Jurkat, Clone E6-1 (cell line): ENCODE data around the gene SEPTIN12.
"Not testable (repeated sequence)": the region's sequence is repeated elsewhere in the genome, so short reads cannot be mapped to it uniquely, and the experiment has no call there.

Experiments
- DNase-seq: peaks from one replicate; pipeline ENCODE4 v3.0.0-alpha.2; 2011; ENCODE audit warnings: low read depth, low spot score
- H3K4me3 ChIP-seq: 2 replicates; pipeline ENCODE4 v1.5.1; 2011; ENCODE audit warnings: mild to moderate bottlenecking, low read length, control low read depth, moderate library complexity

The SEPTIN12 gene

DNA sequence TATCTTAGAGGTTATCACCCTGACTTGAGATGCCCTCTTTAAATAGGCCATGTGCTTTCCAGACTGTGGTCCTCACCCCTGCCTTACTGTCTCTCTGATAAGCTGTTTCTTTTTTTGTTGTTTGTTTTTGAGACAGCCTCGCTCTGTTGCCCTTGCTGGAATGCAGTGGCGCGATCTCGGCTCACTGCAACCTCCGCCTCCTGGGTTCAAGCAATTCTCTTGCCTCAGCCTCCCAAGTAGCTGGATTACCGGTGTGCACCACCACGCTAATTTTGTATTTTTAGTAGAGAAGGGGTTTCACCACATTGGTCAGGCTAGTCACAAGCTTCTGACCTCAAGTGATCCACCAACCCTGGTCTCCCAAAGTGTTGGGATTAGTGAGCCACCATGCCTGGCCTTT is 765 bp upstream of the SEPTIN12 start:
- DNase-seq = no peak
- no peak overlapping the region for H3K4me3 ChIP-seq

DNA sequence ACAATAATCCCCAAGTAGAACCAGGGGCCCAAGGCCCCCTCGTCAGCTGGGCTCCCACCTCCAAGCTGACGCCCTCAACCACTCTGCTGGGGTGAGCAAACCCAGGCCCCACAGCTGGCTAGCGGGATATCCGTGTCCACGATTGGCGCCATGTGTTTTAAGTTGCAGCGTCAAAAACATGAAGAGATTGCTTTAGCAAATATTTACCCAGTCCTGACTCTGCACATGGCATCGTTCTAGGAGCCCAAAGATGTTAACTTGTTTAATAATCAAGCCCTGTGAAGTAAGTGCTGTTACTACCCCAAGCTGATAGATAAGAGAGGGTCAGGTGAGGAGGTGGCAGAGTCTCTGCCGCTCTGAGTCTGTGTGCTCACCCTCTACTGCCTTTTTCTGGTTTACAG is 344 bp upstream of the SEPTIN12 start:
- no peak overlapping the region for H3K4me3 ChIP-seq
- DNase-seq = no peak

DNA sequence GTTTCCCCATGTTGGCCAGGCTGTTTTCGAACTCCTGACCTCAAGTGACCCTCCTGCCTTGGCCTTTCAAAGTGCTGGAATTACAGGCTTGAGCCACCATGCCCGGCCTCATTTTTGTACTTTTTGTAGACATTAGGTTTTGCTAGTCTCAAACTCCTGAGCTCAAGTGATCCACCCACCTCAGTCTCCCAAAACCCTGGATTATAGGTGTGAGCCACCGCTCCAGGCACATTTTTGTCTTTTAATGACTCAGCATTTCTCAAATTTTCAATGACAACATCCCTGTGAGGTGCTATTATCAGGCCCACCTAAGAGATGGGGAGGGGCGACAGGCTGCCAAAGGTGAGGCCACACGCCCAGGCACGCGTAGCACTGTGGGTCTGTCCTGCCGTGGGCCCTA is 1.1 kb downstream of the SEPTIN12 start:
- DNase-seq = no peak

DNA sequence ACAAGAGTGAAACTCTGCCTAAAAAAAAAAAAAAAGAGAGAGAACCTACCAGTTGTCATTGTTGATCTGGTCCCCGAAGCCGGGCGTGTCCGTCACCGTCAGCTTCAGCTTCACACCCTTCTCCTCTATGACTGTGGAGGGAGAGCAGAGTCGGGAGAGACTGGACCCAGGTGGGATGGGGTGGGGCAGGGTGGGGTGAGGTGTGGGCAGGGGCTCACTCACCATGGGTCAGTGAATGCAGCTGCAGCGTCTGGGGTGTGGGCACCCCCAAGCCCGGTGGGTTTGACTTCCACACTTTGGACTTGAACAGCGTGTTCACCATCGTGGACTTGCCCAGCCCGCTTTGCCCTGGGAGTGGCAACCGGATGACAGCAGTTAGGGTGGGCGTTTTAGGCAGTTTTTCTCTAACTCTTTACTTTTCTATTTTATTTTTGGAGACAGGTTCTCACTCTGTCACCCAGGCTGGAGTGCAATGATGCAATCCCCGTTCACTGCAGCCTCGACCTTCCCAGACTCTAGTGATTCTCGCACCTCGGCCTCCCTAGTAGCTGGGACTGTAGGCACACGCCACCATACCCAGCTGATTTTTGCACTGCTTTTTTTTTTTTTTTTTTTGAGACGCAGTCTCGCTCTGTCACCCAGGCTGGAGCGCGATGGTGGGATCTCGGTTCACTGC is 2.2 kb downstream of the SEPTIN12 start:
- H3K4me3 ChIP-seq = no peak overlapping the region
- DNase-seq = no peak

More for the DNA sequence above, 1.1 kb downstream of the SEPTIN12 start:
- no peak overlapping the region for H3K4me3 ChIP-seq

DNA sequence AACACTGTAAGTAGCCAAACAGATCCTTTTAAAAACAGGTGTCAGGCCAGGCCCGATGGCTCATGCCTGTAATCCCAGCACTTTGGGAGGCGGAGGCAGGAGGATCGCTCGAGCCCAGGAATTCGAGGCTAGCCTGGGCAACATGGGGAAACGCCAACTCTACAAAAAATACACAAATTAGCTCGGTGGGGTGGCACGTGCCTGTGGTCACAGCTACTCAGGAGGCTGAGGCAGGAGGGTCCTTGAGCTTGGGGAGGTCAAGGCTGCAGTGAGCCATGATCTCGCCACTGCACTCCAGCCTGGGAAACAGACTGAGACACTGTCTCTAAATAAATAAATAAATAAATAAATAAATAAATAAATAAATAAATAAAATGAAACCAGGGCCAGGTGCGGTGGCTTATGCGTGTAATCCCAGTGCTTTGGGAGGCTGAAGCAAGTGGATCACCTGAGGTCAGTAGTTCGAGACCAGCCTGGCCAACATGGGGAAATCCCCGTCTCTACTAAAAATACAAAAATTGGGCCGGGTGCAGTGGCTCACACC is 3.6 kb downstream of the SEPTIN12 start:
- H3K4me3 ChIP-seq = not testable (repeated sequence)

DNA sequence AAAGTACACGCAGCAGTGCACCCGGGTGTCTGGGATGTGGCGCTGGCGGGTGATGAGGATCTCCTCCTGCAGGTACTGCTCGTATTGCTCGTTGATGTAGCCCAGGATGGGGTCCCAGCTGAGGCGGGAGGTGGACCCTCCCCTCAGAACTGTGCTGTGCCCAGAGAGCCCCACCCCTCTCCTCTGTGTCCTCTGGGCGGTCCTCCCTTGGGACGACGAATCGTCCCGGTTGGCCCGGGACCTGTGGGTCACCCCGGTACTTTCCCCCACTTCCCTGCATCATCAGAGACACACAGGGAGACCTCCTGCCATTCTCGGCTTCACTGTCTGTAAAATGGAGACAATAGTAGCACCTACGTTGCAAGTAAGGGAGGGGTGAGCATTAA is 4.2 kb downstream of the SEPTIN12 start:
- no peak for DNase-seq
- no peak overlapping the region for H3K4me3 ChIP-seq

More for the DNA sequence above, 3.6 kb downstream of the SEPTIN12 start:
- DNase-seq = not testable (repeated sequence)

DNA sequence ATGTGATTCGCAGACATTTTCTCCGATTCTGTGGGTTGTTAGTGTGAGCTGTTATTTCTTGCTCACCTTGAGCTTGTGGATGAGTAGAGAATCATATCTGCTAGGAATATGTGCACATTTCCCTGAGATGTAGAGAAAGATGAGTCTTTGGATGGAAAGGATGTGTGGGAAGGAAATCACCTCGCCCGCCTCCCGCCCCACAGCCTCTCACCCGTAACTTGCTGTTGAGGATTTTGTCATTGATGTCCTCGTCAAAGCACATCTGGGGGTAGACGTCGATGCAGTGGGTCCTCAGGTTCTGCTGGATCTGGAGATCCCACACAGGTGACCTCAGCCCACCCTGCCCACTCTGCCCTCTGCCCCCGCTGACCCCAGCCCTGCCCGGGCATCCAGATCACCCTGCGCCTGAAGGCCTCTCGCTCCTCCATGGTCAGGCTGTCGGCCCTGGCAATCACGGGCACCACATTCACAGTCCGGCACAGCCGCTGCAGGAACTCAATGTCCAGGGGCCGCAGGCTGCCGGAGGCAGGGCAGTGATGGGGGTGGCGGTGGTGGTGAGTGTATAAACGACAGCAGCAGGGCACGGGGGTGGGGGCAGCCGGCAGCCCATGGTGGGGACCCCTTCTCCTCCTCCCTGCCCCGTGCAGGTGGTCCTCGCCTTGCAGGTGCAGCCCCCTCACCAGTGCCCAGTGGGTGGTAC is 4.7 kb downstream of the SEPTIN12 start:
- H3K4me3 ChIP-seq = no peak overlapping the region
- DNase-seq = no peak

DNA sequence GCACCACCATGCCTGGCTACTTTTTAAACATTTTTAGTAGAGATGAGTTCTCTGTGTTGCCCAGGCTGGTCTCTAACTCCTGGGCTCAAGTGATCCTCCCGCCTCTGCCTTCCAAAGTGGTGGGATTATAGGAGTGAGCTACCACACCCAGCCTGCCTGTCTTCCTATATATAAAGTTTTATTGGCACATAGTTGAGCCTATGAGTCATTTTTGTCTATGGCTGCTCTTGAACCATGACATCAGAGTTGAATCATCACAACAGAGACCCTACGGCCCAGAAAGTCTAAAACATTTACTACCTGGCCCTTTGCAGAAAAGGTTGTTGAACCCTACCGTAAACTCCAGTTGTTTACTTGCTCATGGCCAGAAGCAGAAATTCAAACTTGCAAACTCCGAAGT is 7.9 kb downstream of the SEPTIN12 start:
- no peak for DNase-seq
- H3K4me3 ChIP-seq = no peak overlapping the region

DNA sequence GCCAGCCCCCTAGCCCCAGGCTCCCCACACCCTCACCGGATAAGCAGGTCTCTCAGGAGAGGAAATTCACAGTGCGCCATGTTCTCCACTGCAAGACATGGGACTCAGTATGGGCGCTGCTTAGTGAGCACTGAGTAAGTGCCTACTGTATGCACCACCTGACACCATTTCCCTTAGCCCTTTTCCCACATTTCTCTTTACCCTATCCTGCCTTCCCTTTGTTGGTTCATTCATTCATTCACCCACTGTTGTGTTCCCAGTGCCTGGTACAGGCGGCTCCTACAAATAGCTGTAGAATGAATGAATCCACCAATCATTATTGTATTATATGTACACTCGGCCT is 10.1 kb downstream of the SEPTIN12 start:
- DNase-seq = no peak
- no peak overlapping the region for H3K4me3 ChIP-seq

DNA sequence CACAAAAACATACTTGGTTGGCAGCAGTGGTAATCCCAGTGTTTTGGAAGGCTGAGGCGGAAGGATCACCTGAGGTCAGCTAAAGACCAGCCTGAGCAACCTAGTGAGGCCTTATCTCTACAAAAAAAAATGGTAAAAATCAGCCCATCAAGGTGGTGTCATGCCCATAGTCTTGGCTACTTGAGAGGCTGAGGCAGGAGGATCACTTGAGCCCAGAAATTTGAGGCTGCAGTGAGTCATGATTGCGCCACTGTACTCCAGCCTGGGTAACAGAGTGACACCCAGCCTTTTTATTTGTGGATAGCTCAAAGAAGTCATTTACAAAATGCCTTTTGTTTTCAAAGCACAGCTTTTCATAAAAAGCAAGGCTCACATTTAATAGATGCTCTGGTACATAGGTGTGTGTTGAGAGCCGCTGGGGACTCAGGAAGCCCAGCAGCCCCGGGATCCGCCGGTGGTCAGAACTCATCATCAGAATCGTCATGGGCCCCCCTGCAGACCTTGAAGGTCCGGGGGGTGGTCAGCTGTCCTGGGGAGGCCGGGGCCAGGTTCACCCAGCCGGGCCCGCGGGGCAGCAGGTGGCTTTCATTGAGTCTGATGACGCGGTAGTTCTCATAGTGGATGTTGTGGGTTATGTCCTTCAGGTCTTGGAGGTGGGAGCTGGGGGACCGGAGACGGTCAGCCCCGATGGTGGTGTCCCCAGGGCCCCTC is 10.7 kb downstream of the SEPTIN12 start:
- H3K4me3 ChIP-seq = no peak overlapping the region
- DNase-seq = no peak

DNA sequence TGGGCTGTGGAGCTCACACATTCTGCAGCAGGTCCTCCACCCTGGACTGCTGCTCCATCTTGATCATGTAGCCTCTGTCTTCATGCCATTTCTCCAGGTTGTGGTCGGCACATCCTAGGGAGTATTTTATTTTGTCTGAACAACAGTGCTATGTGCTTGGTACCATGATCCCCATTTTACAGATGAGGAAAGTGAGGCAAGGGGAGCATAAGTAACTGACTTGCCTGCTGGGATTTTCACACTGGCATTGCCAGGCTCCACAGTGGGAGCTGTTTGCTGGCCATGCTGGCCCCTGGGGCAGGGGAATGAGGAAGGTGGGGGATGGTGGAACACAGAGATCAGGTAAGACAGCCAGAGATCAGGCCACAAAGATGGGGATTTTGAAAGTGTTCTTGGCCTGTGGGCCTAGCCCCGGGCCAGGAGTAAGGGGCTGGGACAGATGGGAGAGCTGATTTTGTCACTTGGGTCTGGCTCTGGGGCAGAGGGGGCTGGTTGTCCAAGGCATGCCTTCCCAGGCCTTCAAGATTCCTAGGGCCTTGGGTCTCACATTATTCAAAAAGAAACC is 11.9 kb downstream of the SEPTIN12 start:
- no peak for DNase-seq
- no peak overlapping the region for H3K4me3 ChIP-seq

DNA sequence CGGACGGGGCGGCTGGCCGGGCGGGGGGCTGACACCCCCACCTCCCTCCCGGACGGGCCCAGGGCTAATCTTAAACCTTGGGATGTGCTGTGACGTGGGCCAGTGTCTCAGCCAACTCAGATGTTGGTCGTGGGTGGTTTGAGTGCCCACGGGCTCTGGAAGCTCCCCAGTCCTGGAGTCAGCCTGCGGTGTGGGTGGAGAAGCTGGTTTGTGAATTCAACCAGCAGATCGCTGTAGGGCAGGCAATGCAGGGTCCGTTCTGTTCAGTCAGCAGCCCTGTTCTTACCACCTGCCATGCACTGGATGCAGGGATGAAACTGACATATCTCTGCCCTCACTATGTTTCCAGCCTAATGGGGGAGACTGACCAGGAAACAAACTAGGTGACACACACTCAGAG is 13.1 kb downstream of the SEPTIN12 start:
- no peak for DNase-seq
- no peak overlapping the region for H3K4me3 ChIP-seq

DNA sequence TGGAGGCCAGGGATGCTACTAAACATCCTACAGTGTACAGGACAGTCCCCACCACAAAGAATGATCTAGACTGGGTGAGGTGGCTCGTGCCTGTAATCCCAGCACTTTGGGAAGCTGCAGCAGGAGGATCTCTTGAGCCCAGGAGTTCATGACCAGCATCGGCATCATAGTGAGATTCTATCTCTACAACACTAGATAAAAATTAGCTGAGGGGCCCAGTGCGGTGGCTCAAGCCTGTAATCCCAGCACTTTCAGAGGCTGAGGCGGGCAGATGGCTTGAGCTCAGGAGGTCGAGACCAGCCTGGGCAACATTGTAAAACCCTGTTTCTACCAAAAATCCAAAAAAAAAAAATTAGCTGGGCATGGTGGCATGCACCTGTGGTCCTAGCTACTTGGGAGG is 15.8 kb downstream of the SEPTIN12 start:
- H3K4me3 ChIP-seq = no peak overlapping the region
- DNase-seq = no peak

DNA sequence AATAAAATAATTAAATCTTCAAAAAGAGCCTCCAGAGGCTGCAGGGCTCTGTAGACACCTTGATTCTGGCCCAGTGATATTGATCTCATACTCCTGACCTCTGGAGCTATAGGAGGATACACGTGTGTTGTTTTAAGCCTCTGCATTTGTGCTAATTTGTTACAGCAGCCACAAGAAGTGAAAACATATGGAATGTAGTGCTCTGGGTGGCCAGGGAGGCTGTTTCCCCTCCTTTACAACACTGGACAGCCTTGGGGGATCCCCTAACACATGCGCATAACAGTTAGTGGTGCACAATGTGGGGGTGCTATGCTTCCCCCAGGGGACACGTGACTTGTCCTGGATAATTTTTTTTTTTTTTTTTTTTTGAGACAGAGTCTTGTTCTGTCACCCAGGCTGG is 16.5 kb downstream of the SEPTIN12 start:
- DNase-seq = no peak
- no peak overlapping the region for H3K4me3 ChIP-seq

DNA sequence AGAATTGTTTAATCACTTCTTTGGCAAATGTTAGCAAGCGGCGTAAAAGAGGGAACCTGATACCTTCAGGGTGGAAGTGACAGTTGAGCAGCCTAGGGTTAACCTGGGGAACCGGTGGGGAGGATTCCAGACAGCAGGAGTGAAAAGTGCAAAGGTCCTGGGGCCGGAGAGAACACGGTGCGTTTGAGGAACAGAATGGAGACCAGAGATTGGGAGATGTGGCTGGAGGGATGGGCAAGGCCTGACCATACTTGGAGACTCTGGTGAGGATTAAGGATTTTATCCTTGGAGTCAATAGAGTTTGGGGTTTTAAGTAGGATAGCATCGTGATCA is 18.9 kb downstream of the SEPTIN12 start:
- DNase-seq = no peak
- H3K4me3 ChIP-seq = peak overlapping the region; percentile 81

DNA sequence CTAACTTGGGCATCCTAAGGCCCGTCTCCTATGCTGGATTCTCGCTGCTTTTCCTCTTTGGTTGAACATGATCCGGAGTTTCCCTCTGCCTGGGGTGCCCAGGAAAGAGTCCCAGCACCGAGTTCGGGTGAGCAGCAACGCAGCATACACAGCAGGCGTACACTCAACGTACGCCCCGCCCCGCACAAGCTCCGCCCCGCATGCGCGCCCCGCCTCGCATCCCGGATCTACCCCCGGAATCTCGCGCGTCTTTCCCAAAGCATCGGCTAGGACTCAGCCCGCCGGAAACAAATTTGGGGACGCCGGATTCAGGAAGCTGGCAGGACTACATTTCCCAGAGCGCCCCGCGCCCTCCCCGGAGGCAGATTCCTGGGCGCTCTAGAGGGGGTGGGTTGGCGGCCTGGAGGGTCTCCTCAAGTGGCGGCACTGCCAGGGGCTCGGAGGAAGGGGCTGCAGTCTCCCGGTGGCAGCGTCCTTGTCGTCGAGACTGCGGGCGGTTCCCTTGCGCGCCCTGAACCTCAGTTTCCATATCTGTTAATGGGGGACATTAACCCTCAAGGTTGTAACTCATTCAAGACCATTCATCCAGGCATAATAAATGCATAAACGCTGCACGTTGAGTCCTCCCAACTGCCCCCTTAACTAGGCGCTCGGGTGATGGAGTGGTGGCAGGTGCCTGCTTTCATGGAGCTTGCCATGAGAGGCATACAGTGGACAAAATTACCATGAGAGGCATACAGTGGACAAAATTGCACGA is 19.4 kb downstream of the SEPTIN12 start:
- peak; percentile 83 for DNase-seq
- H3K4me3 ChIP-seq = peak overlapping the region; percentile 81

DNA sequence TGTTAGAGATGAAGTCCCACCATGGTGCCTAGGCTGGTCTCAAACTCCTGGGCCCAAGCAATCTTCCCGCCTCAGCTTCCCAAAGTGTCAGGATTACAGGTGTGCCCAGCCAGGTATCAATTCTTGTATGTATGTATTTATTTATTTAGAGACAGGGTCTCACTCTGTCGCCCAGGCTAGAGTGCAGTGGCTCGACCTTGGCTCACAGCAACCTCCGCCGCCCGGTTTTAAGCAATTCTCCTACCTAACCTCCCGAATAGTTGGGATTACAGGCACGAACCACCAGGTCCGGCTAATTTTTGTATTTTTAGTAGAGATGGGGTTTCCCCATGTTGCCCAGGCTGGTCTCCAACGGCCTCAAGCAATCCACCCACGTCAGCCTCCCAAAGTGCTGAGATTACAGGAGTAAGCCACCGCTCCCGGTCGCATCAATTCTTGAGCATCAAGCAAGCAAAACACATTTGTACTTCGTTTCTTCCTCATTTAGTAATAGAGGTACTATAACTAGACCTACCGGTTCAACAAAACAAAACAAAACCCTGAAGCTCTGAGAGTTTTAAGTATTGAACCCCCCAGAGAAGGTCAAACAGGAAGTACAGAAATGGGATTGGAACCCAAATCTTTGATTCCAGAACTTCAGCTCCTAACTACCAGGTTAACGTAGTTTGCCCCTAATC is 20.1 kb downstream of the SEPTIN12 start:
- no peak for DNase-seq
- peak overlapping the region; percentile 81 for H3K4me3 ChIP-seq

DNA sequence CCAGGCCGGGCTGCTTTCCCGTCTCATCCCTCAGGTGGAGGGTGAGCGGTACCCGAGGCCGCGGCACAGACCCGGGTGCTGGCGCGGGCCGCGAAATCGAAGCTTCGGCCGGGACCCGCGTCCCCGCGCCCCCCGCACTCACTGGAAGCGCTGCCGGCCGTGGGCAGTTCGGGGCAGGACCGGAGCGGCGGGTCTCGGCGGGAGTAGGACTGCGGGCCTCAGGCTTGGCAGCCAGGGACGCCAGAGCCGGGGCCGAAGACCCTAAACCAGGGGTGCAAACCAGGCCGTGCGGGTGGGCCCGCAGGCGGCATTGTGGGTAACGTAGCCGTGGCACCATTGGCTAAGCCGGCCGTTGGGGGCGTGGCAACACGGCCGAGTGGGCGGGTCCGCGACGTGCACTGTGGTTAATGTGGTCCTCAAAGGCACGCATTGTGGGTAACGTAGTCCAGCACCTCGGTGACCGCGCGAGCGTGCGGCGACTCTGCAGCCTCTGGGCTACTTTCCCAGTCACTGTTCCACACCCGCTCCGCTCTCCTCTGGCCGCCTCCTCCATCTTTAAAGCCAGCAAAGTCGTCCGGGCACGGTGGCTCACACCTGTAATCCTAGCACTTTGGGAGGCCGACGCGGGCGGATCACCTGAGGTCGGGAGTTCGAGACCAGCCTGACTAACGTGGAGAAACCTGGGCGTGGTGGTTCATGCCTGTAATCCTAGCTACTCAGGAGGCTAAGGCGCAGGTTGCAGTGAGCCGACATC is 21.1 kb downstream of the SEPTIN12 start, which contains the start of gene ZNF500:
Gene ZNF500, minus strand, starts transcription at position 288 of the 754 bp plus-strand sequence. CDS start 1,184 bp downstream, outside the sequence.
- peak; percentile 90 for DNase-seq
- peak within 1 kb of the TSS; percentile 81 for H3K4me3 ChIP-seq
